ENCODE data around the gene AHCY.
"Not testable (repeated sequence)": the region's sequence is repeated elsewhere in the genome, so short reads cannot be mapped to it uniquely, and the experiment has no call there.

The AHCY gene

DNA sequence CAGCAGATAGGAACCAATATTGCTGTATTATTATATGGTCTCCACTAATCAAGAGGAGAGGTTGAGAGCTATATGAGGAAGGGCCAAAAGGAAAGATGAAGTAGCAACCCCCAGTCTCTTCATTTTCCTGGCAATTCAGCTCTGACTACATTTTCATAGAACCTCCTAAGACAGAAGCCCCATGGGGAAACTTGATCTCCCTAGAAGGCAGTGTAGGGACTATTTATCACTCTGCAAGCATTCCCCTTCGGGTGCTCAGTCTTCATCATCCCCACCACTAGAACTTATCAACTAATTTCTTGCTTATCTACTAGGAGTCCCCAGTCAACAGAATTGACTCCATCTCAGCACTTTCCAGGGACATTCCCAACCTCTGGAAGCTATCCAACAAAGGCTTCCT, 34.4 kb upstream of the AHCY start:
- Histone ChIP-seq H3K27ac (ENCODE audit: low read length) (no peak overlapping the region), H3K4me1 (ENCODE audit: insufficient read depth, low read length) (no peaks in the 10 kb centered on the region), H3K4me3 (ENCODE audit: low read length) (no peak overlapping the region), H3K9me3 (ENCODE audit: insufficient read depth, low read depth, low read length) (no peaks in the 10 kb centered on the region), H3K9ac (ENCODE audit: low read depth, low read length) (no peak overlapping the region), H3K36me3 (ENCODE audit: insufficient read depth, low read depth, low read length) (no peaks in the 10 kb centered on the region), H3K27me3 (ENCODE audit: insufficient read depth, low read length) (no peaks in the 10 kb centered on the region)

DNA sequence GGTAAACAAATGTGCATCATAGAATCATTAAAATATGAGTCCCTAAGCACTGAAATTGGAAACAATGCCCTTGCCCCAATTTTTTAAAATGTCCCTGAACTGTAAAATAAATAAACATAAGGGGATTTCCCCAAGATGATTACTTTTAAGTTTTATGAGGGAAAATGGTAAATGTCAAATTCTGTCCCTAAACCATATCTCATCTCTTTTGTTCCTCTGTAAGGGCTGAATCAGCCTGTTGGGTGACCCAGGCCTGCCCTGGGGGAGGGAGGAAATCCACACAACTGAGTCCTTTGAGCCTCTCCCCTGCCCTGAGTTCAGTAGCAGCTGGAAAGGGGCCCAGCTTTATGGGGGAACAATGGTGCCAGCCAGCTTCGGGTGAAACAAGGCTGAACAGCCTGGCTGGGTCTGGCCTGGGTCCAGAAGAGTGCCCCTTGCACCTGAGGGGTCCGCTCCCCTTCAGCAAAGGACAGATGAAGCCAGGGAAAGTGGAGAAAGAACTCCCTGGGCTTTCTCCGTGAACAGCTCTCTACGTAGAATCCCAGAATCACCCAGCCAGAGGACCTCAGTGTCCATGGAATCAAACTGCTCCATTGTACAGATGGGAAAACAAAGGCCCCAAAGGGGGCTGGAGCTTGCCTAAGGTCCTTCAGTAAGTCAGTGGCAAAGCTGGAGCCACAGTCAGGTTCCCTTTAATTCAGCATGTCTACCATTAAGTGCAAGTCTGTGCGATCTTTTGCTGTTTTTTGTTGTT, 31.7 kb upstream of the AHCY start:
- Histone ChIP-seq H3K27me3 (ENCODE audit: insufficient read depth, low read length) (no peaks in the 10 kb centered on the region), H3K9ac (ENCODE audit: low read depth, low read length) (no peak overlapping the region), H3K36me3 (ENCODE audit: insufficient read depth, low read depth, low read length) (no peaks in the 10 kb centered on the region), H3K9me3 (ENCODE audit: insufficient read depth, low read depth, low read length) (no peaks in the 10 kb centered on the region), H3K27ac (ENCODE audit: low read length) (no peak overlapping the region), H3K4me3 (ENCODE audit: low read length) (no peak overlapping the region), H3K4me1 (ENCODE audit: insufficient read depth, low read length) (no peaks in the 10 kb centered on the region)

DNA sequence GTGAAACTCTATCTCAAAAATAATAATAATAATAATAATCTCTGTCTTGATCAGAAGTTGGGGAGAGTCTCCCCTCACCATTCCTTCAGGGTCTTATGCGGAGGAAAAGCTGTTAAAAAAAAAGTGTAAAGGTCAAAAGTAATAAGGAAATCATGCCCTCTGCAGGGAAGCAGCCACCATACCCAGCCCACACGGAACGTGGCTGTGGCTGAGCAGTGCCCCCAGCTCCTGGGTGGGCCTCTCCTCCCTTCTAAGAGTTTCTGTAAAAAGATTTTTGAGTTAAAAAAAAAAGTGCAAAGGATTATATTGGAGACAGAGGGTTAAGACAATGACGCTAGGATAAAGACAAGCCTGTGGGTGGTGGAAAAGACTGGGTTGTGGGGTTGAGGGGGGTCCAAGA, 30.6 kb upstream of the AHCY start:
- Histone ChIP-seq H3K36me3 (ENCODE audit: insufficient read depth, low read depth, low read length) (no peaks in the 10 kb centered on the region), H3K9me3 (ENCODE audit: insufficient read depth, low read depth, low read length) (no peaks in the 10 kb centered on the region), H3K27ac (ENCODE audit: low read length) (no peak overlapping the region), H3K9ac (ENCODE audit: low read depth, low read length) (no peak overlapping the region), H3K27me3 (ENCODE audit: insufficient read depth, low read length) (no peaks in the 10 kb centered on the region), H3K4me1 (ENCODE audit: insufficient read depth, low read length) (no peaks in the 10 kb centered on the region), H3K4me3 (ENCODE audit: low read length) (no peak overlapping the region)

DNA sequence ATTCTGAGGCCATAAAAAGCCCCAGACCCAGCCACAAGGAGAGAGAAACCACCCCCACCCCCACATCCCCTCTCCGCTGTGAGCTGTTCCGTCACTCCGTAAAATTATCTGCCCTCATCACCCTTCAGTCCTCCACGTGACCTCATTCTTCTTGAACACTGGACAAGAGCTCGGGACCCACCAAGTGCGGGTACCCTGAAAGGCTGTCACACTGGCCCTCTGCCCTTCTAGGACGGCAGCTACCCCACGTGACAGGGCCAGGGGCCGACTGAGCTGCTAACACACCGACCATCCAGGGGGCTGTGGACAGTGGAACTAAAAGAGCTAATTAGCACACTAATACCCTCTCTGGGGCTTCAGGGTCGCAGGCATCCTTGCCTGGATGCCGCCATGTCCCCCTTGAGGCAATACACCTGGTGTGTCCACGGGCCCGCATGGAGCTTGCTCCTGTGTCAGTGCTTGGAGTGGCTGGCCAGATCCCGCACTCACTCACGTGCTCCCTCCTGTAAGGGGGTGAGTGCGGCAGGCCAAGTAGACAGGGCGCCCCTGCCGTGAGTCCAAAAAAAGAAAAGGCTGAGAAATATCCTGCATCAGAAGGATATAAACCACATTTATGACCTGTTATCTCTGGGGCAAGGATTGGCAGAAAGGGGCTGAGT, 29.2 kb upstream of the AHCY start:
- no peaks in the 10 kb centered on the region for H3K27me3 ChIP-seq (ENCODE audit: insufficient read depth, low read length)
- no peaks in the 10 kb centered on the region for H3K36me3 ChIP-seq (ENCODE audit: insufficient read depth, low read depth, low read length)
- H3K4me3 ChIP-seq (ENCODE audit: low read length), result no peak overlapping the region
- H3K4me1 ChIP-seq (ENCODE audit: insufficient read depth, low read length), result no peaks in the 10 kb centered on the region
- no peak overlapping the region for H3K27ac ChIP-seq (ENCODE audit: low read length)
- H3K9ac ChIP-seq (ENCODE audit: low read depth, low read length), result no peak overlapping the region
- H3K9me3 ChIP-seq (ENCODE audit: insufficient read depth, low read depth, low read length), result no peaks in the 10 kb centered on the region

DNA sequence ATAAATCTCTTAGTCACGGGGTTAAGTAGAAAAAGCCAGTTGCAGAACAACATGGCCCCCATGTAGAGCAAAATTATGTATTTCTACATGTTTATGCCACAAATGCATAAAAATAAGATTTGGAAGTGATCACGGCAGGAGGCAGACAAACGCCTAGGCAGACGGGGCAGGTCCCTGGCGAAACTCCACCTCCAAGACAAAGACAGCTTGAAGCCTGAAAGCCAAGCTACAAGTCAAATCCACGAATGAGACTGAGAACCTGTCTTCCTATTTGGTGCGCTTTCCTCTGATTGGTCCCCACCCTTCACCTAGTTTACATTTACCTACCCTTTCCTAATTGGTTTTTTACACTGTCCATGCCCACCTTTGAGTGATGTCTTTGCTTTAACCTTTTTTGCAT, 28.7 kb upstream of the AHCY start:
- Histone ChIP-seq H3K27ac (ENCODE audit: low read length) (no peak overlapping the region), H3K4me1 (ENCODE audit: insufficient read depth, low read length) (no peaks in the 10 kb centered on the region), H3K4me3 (ENCODE audit: low read length) (no peak overlapping the region), H3K9me3 (ENCODE audit: insufficient read depth, low read depth, low read length) (no peaks in the 10 kb centered on the region), H3K27me3 (ENCODE audit: insufficient read depth, low read length) (no peaks in the 10 kb centered on the region), H3K9ac (ENCODE audit: low read depth, low read length) (no peak overlapping the region), H3K36me3 (ENCODE audit: insufficient read depth, low read depth, low read length) (no peaks in the 10 kb centered on the region)

DNA sequence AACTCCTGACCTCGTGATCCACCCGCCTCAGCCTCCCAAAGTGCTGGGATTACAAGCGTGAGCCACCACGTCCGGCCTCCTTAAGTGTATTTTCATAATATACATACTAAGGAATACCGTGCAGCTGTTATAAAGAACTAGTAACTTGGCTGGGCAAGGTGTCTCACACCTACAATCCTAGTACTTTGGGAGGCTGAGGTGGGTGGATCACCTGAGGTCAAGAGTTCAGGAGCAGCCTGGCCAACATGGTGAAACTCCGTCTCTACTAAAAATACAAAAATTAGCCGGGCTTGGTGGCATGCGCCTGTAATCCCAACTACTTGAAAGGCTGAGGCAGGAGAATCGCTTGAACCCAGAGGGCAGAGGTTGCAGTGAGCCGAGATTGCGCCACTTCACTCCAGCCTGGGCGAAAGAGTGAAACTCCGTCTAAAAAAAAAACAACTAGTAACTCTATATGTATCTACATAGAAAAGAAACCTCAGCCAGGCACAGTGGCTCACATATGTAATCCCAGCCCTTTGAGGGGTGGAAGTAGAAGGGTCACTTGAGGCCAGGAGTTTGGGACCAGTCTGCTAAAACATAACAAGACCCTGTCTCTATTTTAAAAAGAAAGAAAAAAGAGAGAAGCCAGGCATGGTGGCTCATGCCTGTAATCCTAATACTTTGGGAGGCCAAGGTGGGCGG, 27.8 kb upstream of the AHCY start:
- H3K36me3 ChIP-seq (ENCODE audit: insufficient read depth, low read depth, low read length); H3K27me3 ChIP-seq (ENCODE audit: insufficient read depth, low read length); H3K27ac ChIP-seq (ENCODE audit: low read length); H3K4me3 ChIP-seq (ENCODE audit: low read length); H3K9me3 ChIP-seq (ENCODE audit: insufficient read depth, low read depth, low read length); H3K9ac ChIP-seq (ENCODE audit: low read depth, low read length); H3K4me1 ChIP-seq (ENCODE audit: insufficient read depth, low read length): not testable (repeated sequence)

DNA sequence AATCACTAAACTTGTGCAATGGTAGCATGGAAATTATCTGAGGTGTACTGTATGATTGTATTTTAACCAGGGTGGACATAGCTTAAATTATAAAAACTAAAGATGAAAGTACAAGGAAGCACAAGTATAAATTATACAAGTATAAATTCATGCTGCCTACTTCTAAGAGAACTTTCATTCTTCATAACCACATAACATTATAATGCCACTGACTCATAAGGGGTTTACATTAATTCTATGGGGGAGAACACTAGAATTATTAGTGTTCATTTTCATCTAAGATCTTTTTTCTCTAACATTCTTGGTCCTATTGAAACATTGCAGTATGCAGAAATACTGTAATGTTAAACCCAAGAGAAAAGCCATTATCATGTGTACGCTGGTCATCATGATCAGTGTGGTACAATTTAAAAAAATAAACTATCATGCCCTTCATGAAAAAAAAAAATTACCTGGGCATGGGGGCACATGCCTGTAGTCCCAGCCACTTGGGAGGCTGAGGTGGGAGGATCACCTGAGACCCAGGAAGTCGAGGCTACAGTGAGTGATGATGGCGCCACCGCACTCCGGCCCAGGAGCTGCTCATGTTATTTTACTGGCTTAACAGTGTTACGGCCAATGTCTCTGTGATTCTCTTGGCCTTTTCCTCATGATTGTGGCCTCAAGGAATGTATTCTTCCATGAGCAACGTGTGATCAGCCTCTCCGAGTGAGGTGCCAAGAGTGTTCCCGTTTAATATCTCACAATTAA, 25.9 kb upstream of the AHCY start:
- Histone ChIP-seq H3K36me3 (ENCODE audit: insufficient read depth, low read depth, low read length) (no peaks in the 10 kb centered on the region), H3K27ac (ENCODE audit: low read length) (no peak overlapping the region), H3K4me1 (ENCODE audit: insufficient read depth, low read length) (no peaks in the 10 kb centered on the region), H3K9ac (ENCODE audit: low read depth, low read length) (no peak overlapping the region), H3K27me3 (ENCODE audit: insufficient read depth, low read length) (no peaks in the 10 kb centered on the region), H3K9me3 (ENCODE audit: insufficient read depth, low read depth, low read length) (no peaks in the 10 kb centered on the region), H3K4me3 (ENCODE audit: low read length) (no peak overlapping the region)

DNA sequence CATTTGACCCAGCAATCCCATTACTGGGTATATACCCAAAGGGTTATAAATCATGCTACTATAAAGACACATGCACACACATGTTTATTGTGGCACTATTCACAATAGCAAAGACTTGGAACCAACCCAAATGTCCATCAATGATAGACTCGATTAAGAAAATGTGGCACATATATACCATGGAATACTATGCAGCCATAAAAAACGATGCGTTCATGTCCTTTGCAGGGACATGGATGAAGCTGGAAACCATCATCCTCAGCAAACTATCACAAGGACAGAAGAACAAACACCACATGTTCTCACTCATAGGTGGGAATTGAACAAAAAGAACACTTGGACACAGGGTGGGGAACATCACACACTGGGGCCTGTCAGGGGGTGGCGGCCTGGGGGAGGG, 25.1 kb upstream of the AHCY start:
- H3K27ac ChIP-seq (ENCODE audit: low read length), result not testable (repeated sequence)

DNA sequence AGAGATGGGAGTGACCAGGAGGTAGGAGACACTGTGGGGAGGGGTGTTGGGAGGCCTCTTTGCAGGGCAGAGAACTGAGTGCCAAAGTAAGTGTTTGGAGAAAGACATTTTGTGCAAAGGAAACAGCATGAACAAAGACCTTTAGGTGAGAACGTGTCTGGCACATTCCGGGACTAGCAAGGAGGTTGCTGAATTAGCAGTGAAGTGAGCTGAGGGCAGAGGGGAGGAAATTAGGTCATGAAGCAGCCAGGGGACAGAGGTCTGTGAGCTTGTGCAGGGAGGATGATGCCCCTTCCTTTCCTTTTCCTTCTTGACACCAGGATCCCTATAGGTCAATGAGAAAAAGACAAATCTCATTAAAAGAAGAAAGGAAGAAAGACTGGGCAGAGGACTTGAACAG, 21.4 kb upstream of the AHCY start:
- H3K9me3 ChIP-seq (ENCODE audit: insufficient read depth, low read depth, low read length), result no peaks in the 10 kb centered on the region
- no peaks in the 10 kb centered on the region for H3K36me3 ChIP-seq (ENCODE audit: insufficient read depth, low read depth, low read length)
- no peaks in the 10 kb centered on the region for H3K27me3 ChIP-seq (ENCODE audit: insufficient read depth, low read length)
- no peak overlapping the region for H3K4me3 ChIP-seq (ENCODE audit: low read length)
- H3K27ac ChIP-seq (ENCODE audit: low read length), result no peak overlapping the region
- no peak overlapping the region for H3K9ac ChIP-seq (ENCODE audit: low read depth, low read length)
- peaks cover 18% of the 10 kb centered on the region for H3K4me1 ChIP-seq (ENCODE audit: insufficient read depth, low read length)

More for the DNA sequence above, 25.1 kb upstream of the AHCY start:
- not testable (repeated sequence) for H3K36me3 ChIP-seq (ENCODE audit: insufficient read depth, low read depth, low read length); H3K9ac ChIP-seq (ENCODE audit: low read depth, low read length); H3K4me3 ChIP-seq (ENCODE audit: low read length); H3K4me1 ChIP-seq (ENCODE audit: insufficient read depth, low read length); H3K9me3 ChIP-seq (ENCODE audit: insufficient read depth, low read depth, low read length); H3K27me3 ChIP-seq (ENCODE audit: insufficient read depth, low read length)

DNA sequence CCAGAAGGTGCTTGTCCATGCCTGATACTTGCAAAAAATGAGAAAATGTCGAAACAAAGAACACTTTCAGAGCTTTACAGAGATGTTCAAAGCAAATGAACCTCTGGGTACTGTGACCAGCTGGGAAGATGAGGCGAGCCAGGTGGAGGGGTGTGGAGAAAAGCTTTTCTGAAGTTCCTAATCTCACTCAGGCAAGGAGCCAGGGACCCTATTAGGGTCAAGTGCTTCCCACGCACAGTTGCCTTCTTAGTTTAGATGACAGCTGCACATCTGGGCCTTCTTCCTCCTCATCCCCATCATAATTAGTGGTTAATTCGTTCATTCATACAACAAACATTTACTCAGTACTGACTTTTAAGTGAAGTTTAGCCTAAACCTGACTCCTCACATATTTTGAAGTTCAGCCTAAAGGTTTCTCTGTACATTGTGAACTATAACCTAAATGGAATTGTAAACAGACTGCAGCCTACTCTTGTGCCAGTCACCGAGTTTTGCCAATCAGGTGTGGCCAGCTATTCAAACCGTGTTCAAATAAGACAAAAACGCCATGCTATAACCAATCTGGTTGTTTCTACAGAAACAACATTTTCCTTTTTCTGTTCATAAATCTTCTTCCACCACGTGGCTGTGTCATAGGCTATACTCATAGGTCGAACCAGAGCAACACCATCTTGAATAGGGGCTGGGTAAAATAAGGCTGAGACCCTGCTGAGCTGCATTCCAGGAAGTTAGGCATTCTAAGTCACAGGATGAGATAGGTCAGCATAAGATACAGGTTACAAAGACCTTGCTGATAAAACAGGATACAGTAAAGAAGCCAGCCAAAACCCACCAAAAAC, 19.3 kb upstream of the AHCY start:
- Histone ChIP-seq H3K27ac (ENCODE audit: low read length) (no peak overlapping the region), H3K4me1 (ENCODE audit: insufficient read depth, low read length) (peaks cover 27% of the 10 kb centered on the region), H3K4me3 (ENCODE audit: low read length) (no peak overlapping the region), H3K9ac (ENCODE audit: low read depth, low read length) (no peak overlapping the region), H3K9me3 (ENCODE audit: insufficient read depth, low read depth, low read length) (no peaks in the 10 kb centered on the region), H3K36me3 (ENCODE audit: insufficient read depth, low read depth, low read length) (no peaks in the 10 kb centered on the region), H3K27me3 (ENCODE audit: insufficient read depth, low read length) (no peaks in the 10 kb centered on the region)

DNA sequence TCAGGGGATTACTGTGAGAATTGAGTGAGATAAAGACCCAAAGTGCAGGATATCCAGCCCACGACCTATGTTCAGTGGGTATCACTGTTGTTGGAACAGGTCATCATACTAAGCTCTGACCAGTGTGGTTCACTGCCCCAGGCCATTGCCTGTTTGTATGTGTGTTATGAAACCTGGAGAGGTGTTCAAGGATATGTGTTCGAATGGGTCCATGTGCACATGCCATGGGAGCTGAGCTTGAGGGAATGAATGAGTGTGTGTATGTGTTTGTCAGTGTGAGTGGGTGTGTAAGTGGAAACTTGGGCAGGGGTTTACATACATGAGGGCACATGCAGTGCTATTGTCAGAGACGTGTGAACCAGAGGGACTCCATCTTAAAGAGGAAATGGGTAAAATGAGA, 17.7 kb upstream of the AHCY start:
- Histone ChIP-seq H3K36me3 (ENCODE audit: insufficient read depth, low read depth, low read length) (no peaks in the 10 kb centered on the region), H3K27ac (ENCODE audit: low read length) (no peak overlapping the region), H3K9ac (ENCODE audit: low read depth, low read length) (no peak overlapping the region), H3K27me3 (ENCODE audit: insufficient read depth, low read length) (no peaks in the 10 kb centered on the region), H3K4me3 (ENCODE audit: low read length) (no peak overlapping the region), H3K4me1 (ENCODE audit: insufficient read depth, low read length) (peaks cover 27% of the 10 kb centered on the region), H3K9me3 (ENCODE audit: insufficient read depth, low read depth, low read length) (no peaks in the 10 kb centered on the region)

Data from iPS-20b (cell line).